Stimulated activated CD4-positive, alpha-beta T cell treated with anti-CD3 and anti-CD28 coated beads, Interleukin-12 subunit alpha, Interleukin-12 subunit beta, amount 100 ng/mL, for 4 hours (primary cell): ENCODE results near the gene NSUN3.

Experiments
- DNase-seq: peaks from one replicate; pipeline ENCODE4 v3.0.0-alpha.2; 2020

The NSUN3 gene

GRCh38 chr3:94132777-94133176 lies 69.9 kb downstream of the NSUN3 start:
- DNase-seq, result no peak

GRCh38 chr3:94136133-94136532 lies 73.3 kb downstream of the NSUN3 start:
- DNase-seq, result no peak

- DNase-seq, result no peak
Observed at GRCh38 chr3:94137377-94137776, 74.5 kb downstream of the NSUN3 start.

GRCh38 chr3:94146455-94146854 lies 83.6 kb downstream of the NSUN3 start:
- no peak for DNase-seq

- DNase-seq, result no peak
Observed at GRCh38 chr3:94147012-94147411, 84.2 kb downstream of the NSUN3 start.

GRCh38 chr3:94150113-94150512 lies 87.3 kb downstream of the NSUN3 start:
- DNase-seq, result no peak

- DNase-seq, result no peak
Observed at GRCh38 chr3:94156626-94157025, 93.8 kb downstream of the NSUN3 start.

GRCh38 chr3:94158512-94158911 lies 95.7 kb downstream of the NSUN3 start:
- DNase-seq, result no peak

- no peak for DNase-seq
Observed at GRCh38 chr3:94159062-94159828, 96.4 kb downstream of the NSUN3 start.

GRCh38 chr3:94162700-94163099 lies 99.8 kb downstream of the NSUN3 start:
- DNase-seq, result no peak

GRCh38 chr3:94167346-94167745 lies 104.5 kb downstream of the NSUN3 start:
- DNase-seq, result no peak

- no peak for DNase-seq
Observed at GRCh38 chr3:94167796-94168195, 104.9 kb downstream of the NSUN3 start.

- no peak for DNase-seq
Observed at GRCh38 chr3:94171954-94172353, 109.1 kb downstream of the NSUN3 start.

GRCh38 chr3:94172695-94173310 lies 109.9 kb downstream of the NSUN3 start:
- DNase-seq, result no peak

GRCh38 chr3:94173673-94174434 lies 111.0 kb downstream of the NSUN3 start:
- no peak for DNase-seq

GRCh38 chr3:94175677-94176076 lies 112.8 kb downstream of the NSUN3 start:
- no peak for DNase-seq

GRCh38 chr3:94176988-94177745 lies 114.3 kb downstream of the NSUN3 start:
- no peak for DNase-seq
